HG02938 (cell line): ENCODE results near the gene SSR4.
"Not testable (repeated sequence)": the region's sequence is repeated elsewhere in the genome, so short reads cannot be mapped to it uniquely, and the experiment has no call there.

ENCODE experiments used
- ATAC-seq: cut with Tn5 transposase; IDR thresholded peaks from one replicate; pipeline ENCODE4 v1.9.1; 2021; ENCODE audit warnings: mild to moderate bottlenecking, moderate library complexity; ENCODE audit not compliant: unreplicated experiment

SSR4 gene

DNA sequence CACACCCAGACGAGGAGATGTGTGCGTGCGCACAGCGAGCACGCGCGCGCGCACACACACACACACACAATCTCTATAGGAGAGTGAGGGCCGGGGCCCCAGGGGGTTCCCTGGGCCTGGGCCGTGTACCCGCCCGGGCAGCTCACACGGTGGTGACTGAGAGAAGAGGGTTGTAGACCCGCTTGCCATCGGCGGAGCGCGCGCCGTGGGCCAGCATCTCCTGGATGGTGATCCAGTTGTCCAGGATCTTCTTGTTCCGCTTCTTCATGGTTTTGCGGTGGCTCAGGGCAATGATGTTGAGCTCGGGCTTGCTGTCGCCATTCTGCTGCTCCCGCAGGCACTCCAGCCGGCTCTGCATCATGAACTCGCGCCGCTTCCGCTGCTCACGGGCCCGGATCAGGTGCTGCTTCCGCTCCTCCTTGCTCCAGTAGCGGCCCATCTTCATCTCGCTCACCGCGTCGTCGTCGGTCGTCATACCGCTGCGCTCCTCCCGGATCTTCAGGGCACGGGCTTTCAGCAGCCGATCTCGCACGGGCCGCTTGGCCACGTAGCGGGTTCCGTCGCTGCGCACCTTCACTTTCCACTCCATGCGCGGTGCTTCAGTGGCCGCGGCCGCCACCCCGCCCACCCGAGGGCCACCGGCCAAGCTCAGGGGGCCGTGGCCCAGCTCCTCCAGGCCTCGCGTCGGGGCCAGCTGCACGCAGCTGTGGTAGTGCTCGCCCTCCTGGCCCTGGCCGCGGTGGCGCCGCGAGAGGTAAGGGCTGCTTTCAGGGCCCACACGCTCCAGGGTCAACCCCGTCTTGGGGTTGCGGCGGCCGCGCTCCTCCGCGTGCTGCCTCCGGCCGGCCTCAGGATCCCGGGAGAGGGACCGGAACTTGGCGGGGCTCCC lies 9.0 kb downstream of the SSR4 start:
- no peak for ATAC-seq

GRCh38 chrX:153804100-153804595 lies 9.7 kb downstream of the SSR4 start:
- no peak for ATAC-seq

GRCh38 chrX:153804621-153805020 lies 10.2 kb downstream of the SSR4 start:
- no peak for ATAC-seq

DNA sequence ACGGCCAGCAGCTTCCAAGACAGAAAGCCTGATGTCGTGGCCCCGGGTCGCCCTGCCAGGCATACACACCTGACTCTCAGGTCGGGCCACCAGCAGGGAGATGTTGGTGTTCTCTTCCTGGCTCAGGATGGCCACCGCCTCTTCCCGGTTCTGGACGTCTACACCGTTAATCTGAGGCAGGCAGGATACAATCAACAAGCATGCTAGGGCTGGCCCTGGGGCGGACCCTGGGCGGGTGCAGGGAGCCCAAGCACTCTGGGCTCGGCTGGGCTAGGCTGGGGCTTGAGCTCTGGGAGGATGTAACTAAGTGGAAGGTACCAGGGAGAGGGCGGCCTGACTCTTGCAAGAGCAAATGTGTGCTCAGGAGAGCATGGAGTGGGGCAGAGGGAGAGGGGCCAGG lies 11.0 kb downstream of the SSR4 start:
- no peak for ATAC-seq

GRCh38 chrX:153806999-153807575 lies 12.6 kb downstream of the SSR4 start:
- no peak for ATAC-seq

DNA sequence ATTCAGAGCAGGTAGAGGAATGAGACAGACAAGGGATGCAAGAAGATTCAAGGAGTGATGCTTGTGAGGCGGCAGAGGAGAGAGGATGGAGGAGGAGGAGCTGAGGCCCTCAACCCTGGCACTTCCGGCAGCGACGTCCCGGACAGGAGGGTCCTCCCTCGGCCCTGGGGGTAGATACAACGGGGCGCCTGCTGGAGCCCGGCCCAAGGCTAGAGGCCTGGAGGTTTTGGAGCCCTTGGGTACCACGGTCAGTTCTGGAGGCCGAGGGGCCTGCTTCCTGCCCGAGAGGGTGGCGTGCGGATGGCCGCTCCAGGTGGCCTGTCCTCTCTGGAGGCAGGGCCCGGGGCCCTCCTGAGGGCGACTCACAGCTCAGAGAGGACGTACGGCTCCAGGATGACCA lies 13.5 kb downstream of the SSR4 start:
- ATAC-seq = no peak

- no peak for ATAC-seq
Measured at GRCh38 chrX:153812220-153812619, 17.8 kb downstream of the SSR4 start.

- ATAC-seq = no peak
Measured at GRCh38 chrX:153813161-153813560, 18.7 kb downstream of the SSR4 start.

DNA sequence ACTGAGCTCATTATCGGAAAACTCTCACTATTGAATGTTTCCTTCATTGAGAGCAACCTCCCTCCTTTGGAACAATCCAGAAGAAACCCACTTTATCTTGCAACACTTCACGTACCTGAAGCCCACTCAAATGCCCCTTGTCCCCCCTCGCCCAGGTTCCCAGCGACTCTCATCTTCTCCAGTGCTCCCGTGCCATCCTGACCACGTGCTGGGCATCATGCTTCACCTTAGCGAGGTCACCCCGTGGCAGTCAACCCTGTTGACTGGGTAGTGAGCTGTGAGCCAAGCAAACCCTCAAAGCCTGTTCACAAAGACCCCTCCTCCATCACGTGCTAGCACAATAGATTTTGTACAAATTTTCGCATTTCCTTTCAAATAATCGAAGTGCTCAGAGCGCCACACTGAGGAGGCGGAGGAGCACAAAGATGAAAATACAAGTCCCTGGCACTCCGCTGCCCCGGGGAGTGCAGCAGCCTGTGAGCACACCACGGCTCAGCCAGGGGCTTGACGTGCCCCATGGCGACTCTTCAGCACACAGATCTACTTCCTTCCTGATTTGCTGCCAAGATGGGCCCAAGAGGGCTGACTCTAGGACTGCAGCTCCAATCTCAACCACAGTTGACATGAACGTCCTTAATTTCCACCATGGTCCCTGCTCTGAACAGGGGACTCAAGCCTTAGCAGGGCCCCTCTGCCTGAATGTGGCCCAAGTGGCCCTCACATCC lies 20.3 kb downstream of the SSR4 start:
- ATAC-seq = no peak

DNA sequence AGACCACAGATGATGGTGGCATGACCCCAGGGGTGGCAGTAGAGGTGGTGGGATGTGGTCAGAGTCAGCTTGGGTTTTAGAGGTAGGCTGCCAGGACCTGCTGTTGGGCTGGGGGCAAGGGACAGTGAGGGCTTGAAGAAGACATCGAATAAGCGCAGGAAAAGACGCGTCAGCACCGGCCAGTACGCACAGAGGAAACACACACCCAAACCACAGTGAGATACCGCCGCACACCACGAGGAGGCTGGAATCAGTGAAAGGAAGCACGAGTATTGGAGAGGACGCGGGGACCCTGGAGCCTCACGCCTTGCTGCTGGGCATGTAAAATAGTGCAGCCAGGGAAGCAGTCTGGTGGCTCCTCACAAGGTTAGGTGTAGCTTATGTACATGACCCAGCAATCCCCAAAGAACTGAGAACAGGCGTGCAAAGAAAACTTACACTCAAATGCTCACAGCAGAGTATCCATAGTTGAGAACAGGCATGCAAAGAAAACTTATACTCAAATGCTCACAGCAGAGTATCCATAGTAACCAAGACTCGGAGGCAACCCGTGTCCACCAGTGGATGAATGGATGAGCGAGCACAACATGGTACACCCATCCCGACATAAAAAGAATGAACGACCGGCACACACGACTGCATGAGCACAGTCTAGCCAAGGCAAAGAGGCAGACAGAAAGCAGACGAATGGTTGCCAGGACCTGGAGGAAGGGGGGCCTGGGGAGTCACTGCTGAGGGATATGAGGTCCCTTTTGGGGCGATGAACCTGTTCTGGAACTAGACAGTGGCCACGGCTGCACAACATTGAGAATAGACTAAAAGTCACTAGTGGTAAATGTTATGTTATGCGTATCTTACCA lies 22.6 kb downstream of the SSR4 start:
- ATAC-seq = no peak

DNA sequence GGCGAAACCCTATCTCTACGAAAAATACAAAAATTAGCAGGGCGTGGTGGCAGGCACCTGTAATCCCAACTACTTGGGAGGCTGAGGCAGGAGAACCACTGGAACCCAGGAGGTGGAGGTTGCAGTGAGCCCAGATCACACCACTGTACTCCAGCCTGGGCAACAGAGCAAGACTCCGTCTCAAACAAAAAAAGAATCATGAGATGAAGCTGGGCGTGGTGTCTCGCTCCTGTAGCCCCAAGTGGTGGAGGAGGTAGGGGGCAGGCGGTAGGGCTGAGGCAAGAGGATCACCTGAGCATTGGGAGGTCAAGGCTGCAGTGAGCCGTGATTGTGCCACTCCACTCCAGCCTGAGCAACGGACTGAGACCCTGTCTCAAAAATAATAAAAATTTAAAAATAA lies 23.6 kb downstream of the SSR4 start:
- ATAC-seq = not testable (repeated sequence)

DNA sequence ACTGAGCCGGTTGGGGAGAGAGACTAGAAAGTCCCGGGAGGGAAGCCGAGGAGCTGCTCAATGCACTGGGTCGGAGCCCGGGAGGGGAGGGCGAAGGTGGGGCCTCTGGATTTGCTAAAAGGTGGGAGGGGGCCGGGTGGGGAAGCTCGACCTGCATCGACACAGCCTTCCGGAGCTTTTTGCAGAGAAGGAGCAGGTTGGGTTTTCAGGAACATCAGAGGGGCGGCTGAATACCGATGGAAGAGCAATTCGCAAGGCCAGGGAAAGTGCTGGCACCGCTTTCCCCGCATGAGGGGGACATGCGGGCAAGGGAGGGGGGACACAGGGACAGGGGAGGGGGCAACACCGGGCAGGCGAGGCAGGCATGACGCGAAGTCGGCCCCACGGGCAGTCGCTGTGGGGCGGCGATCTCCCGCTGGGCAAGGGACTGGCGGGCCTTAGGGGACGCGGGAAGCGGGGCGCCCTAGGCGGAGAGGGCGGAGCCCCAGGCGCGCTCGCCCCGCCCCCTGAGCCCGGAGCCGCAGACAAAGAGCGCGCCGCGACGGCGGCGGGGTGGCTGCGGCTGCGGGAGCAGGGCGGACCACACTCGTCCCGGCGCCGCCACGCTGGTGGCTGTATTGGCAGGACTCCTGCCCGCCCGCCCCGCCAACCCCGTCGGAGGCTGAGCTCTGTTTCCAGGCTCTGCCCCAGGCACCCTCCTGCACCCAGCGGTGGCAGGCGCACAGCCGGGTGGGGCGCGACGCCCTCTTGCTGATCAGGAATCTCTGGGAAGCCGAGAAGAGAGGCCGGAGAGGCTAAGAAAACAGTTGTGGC lies 24.3 kb downstream of the SSR4 start:
- no peak for ATAC-seq

GRCh38 chrX:153819384-153820040 lies 25.0 kb downstream of the SSR4 start:
- ATAC-seq = no peak

DNA sequence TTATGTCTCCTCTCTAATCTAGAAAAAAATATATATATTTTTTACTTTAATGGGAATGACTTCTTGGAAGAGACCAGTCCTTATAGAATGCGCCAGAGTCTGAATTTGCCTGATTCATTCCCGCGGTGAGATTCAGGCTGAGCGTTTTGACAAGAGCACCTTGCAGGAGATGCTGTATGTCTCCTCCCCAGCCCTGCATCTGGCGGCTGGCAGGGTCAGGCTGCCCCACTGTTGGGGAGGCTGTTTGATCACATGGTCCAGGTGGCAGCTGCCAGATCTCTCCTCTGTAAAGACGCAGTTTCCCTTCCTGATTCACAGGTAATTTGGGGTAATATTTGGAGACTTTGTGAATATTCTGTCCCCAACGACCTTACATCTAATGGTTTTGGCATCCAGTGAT lies 26.1 kb downstream of the SSR4 start:
- ATAC-seq = no peak

GRCh38 chrX:153821066-153821465 lies 26.6 kb downstream of the SSR4 start:
- ATAC-seq = no peak

GRCh38 chrX:153824348-153824747 lies 29.9 kb downstream of the SSR4 start:
- ATAC-seq = no peak

DNA sequence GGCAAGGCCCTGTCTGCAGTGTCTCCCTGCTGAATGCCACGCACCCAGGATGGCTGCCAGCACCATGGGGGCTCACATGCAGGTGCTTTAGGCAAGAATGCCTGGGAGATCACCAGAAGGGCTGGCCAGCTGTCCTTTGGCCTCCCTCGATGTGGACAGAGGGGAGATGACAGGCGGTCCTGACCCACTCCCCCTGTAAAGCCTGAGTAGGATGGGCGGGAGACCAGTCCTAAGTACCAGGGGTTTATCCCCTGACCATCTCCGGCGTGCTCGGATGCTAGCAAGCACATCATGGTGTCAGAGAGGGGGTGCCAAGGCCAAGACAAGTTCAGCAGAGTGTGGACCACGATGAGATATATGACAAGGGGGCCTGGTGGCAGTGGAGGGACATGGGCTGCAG lies 30.6 kb downstream of the SSR4 start:
- ATAC-seq = no peak

- ATAC-seq = no peak
Measured at GRCh38 chrX:153827016-153827415, 32.5 kb downstream of the SSR4 start.

DNA sequence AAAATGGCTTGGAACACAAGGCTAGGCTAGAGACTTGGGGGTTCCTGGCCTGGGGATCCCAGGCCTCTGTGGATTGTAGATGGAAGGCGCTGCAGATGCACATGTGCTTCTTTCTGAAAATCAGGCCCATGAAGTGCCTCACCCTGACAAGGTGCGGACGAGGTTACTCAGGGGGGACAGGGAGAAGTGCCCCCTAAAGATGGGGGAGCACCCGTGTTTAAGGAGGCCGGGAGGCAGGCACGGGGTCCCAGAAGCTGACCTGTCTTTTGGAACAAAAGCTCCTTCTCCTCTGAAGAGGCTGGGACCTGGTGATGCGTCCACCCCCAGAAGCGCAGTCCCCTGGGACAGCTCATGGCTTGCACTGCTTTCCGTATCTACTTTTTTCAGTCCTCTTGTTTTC lies 33.4 kb downstream of the SSR4 start:
- no peak for ATAC-seq
